SK-N-SH (cell line): ENCODE measurements around the gene HEBP1. TPM values are rescaled to one million over a fixed set of nuclear protein-coding genes. Genes with fewer than 3 reads are reported as not detected.

Experiments
- CTCF ChIA-PET: fragments of 300-600, 350-600 bp; formaldehyde crosslinking; extraction: SDS; loops from one replicate; lab custom pipeline; 2021; lab: Yijun Ruan, JAX
- POLR2A ChIA-PET: fragments of 350-600 bp; sonication (Branson Sonifier 250); formaldehyde crosslinking; extraction: SDS; loops from one replicate; lab custom pipeline; 2020; ENCODE audit warnings: antibody characterized with exemption, inconsistent platforms; lab: Yijun Ruan, JAX
- DNase-seq: peaks from one replicate; pipeline ENCODE4 v3.0.0; 2012
- H2AFZ ChIP-seq: fragments of 200-600 bp; sonication (generic); 2 replicates; pipeline ENCODE4 v1.8.1; 2016; ENCODE audit warnings: antibody characterized with exemption, mild to moderate bottlenecking, low read depth
- H3F3A ChIP-seq: fragments of 200-600 bp; sonication (generic); replicated peaks from 2 replicates; pipeline ENCODE3; 2016; ENCODE audit warnings: antibody characterized with exemption, mild to moderate bottlenecking; ENCODE audit not compliant: insufficient read depth
- H3K27ac ChIP-seq, 2 experiments: fragments of 200-500 bp in 1 of 2; fragments of 200-600 bp in 1 of 2; sonication (Bioruptor generic) in 1 of 2; sonication (generic), shearing (Covaris generic) in 1 of 2; 2 replicates each; pipeline versions ENCODE4 v1.5.1 to v1.6.1; 2014 to 2016; ENCODE audit warnings: low read depth in 2 of 2, inconsistent platforms in 1 of 2, low read length in 1 of 2, mild to moderate bottlenecking in 1 of 2, mixed read lengths in 1 of 2
- H3K27me3 ChIP-seq: fragments of 200-600 bp; sonication (generic), shearing (Covaris generic); 2 replicates; pipeline ENCODE4 v1.6.1; 2016; ENCODE audit warnings: mixed run types; ENCODE audit not compliant: insufficient read depth
- H3K36me3 ChIP-seq, 2 experiments: fragments of 200-500 bp in 1 of 2; fragments of 200-600 bp in 1 of 2; sonication (Bioruptor generic) in 1 of 2; sonication (generic) in 1 of 2; replicated peaks in 1 of 2; 2 replicates each; pipeline versions ENCODE3 to v1.5.1; 2014 to 2016; ENCODE audit warnings: low read length in 1 of 2, mild to moderate bottlenecking in 1 of 2; ENCODE audit not compliant: insufficient read depth in 2 of 2, control insufficient read depth in 1 of 2
- H3K4me1 ChIP-seq, 2 experiments: fragments of 200-500 bp in 1 of 2; fragments of 200-600 bp in 1 of 2; sonication (Bioruptor generic) in 1 of 2; sonication (generic), shearing (Covaris generic) in 1 of 2; 2 replicates each; pipeline versions ENCODE4 v1.5.1 to v1.6.1; 2014 to 2016; ENCODE audit warnings: low read depth in 1 of 2, low read length in 1 of 2, mixed run types in 1 of 2; ENCODE audit not compliant: insufficient read depth in 2 of 2, control insufficient read depth in 1 of 2
- H3K4me2 ChIP-seq: fragments of 200-600 bp; sonication (generic), shearing (Covaris generic); 2 replicates; pipeline ENCODE4 v1.6.1; 2017; ENCODE audit warnings: mixed run types
- H3K4me3 ChIP-seq, 2 experiments: fragments of 200-500 bp in 1 of 2; fragments of 200-600 bp in 1 of 2; sonication (Bioruptor generic) in 1 of 2; sonication (generic), shearing (Covaris generic) in 1 of 2; 2 replicates each; pipeline versions ENCODE4 v1.5.1 to v1.8.1; 2014 to 2016; ENCODE audit warnings: low read depth in 2 of 2, inconsistent platforms in 1 of 2, low read length in 1 of 2, mild to moderate bottlenecking in 1 of 2, mixed read lengths in 1 of 2, moderate library complexity in 1 of 2
- H3K79me2 ChIP-seq: fragments of 200-600 bp; sonication (generic); 2 replicates; pipeline ENCODE4 v1.8.1; 2017; ENCODE audit warnings: mild to moderate bottlenecking; ENCODE audit not compliant: insufficient read depth
- H3K9ac ChIP-seq: fragments of 200-600 bp; sonication (generic); 2 replicates; pipeline ENCODE4 v1.6.1; 2017; ENCODE audit warnings: mixed run types
- H3K9me2 ChIP-seq: fragments of 200-600 bp; sonication (generic); 2 replicates; pipeline ENCODE4 v1.6.1; 2017; ENCODE audit warnings: mixed run types
- H3K9me3 ChIP-seq: fragments of 200-600 bp; sonication (generic); 2 replicates; pipeline ENCODE4 v1.6.1; 2017; ENCODE audit warnings: mixed run types, mild to moderate bottlenecking, moderate library complexity
- H4K20me1 ChIP-seq: fragments of 200-600 bp; sonication (generic); 2 replicates; pipeline ENCODE4 v1.6.1; 2017; ENCODE audit warnings: mild to moderate bottlenecking, mixed run types; ENCODE audit not compliant: insufficient read depth
- CHD2 ChIP-seq: fragments of 150-350 bp; IDR thresholded peaks from 2 replicates; pipeline ENCODE4 v1.6.1; 2018; ENCODE audit warnings: low read length; ENCODE audit not compliant: partially characterized antibody
- EZH2phosphoT487 ChIP-seq: fragments of 200-600 bp; sonication (generic); IDR thresholded peaks from 2 replicates; pipeline ENCODE4 v1.6.1; 2017; ENCODE audit warnings: low read depth, mixed run types, mild to moderate bottlenecking, antibody characterized with exemption, moderate library complexity, borderline replicate concordance
- GABPA ChIP-seq: IDR thresholded peaks from 2 replicates; pipeline ENCODE4 v1.4.0; 2012; ENCODE audit warnings: low read depth, mild to moderate bottlenecking
- JUND ChIP-seq: IDR thresholded peaks from 2 replicates; pipeline ENCODE4 v1.4.0; 2012
- MEF2A ChIP-seq: IDR thresholded peaks from 2 replicates; pipeline ENCODE4 v1.4.0; 2012; ENCODE audit warnings: low read depth, borderline replicate concordance
- MXI1 ChIP-seq: IDR thresholded peaks from 2 replicates; pipeline ENCODE4 v1.6.1; 2012; ENCODE audit warnings: mild to moderate bottlenecking, low read depth, low read length, improper control_type of control experiment
- NFIC ChIP-seq: IDR thresholded peaks from 2 replicates; pipeline ENCODE4 v1.4.0; 2012; ENCODE audit warnings: borderline replicate concordance
- POLR2AphosphoS5 ChIP-seq: IDR thresholded peaks from 2 replicates; pipeline ENCODE4 v1.6.1; 2012; ENCODE audit warnings: low read depth, low read length
- RAD21 ChIP-seq: IDR thresholded peaks from 2 replicates; pipeline ENCODE4 v1.6.1; 2012; ENCODE audit warnings: mild to moderate bottlenecking, low read length
- RXRA ChIP-seq: IDR thresholded peaks from 2 replicates; pipeline ENCODE4 v1.4.0; 2012; ENCODE audit warnings: low read depth, mild to moderate bottlenecking, borderline replicate concordance
- SIN3A ChIP-seq: IDR thresholded peaks from 2 replicates; pipeline ENCODE4 v1.6.1; 2012; ENCODE audit warnings: low read depth, mild to moderate bottlenecking, low read length, moderate library complexity, borderline replicate concordance
- SMC3 ChIP-seq: IDR thresholded peaks from 2 replicates; pipeline ENCODE4 v1.6.1; 2012; ENCODE audit warnings: low read depth, low read length, improper control_type of control experiment
- TEAD4 ChIP-seq: IDR thresholded peaks from 2 replicates; pipeline ENCODE4 v1.4.0; 2012; ENCODE audit warnings: mild to moderate bottlenecking, borderline replicate concordance; ENCODE audit not compliant: insufficient read depth
- WGBS: methylation state at CpG from one replicate; pipeline ENCODE4 v1.1.6; 2017; ENCODE audit warnings: low lambda C conversion rate; 5-methylcytosine and 5-hydroxymethylcytosine counted together
- polyA plus RNA-seq, 3 experiments: library from polyadenylated mRNA; depleted of rRNA; stranded (reverse); fragments of >200 nt; gene quantifications; 2 replicates each; pipeline ENCODE4 v1.2.3, GENCODE V29; 2012
- TF ChIP-seq, protein P1 (sequence below): IDR thresholded peaks from 2 replicates; pipeline ENCODE4 v1.4.0; 2012; ENCODE audit warnings: low read depth, borderline replicate concordance
- TF ChIP-seq, protein P2 (sequence below): fragments of 150-350 bp; IDR thresholded peaks from 2 replicates; pipeline ENCODE4 v1.6.1; 2016; ENCODE audit warnings: mild to moderate bottlenecking, low read depth, low read length
- TF ChIP-seq, protein P3 (sequence below): IDR thresholded peaks from 2 replicates; pipeline ENCODE4; 2012

The HEBP1 gene
- polyA plus RNA-seq, 1 of the 3 experiments (the other 2 are of a cell fraction): 17.9 TPM

DNA sequence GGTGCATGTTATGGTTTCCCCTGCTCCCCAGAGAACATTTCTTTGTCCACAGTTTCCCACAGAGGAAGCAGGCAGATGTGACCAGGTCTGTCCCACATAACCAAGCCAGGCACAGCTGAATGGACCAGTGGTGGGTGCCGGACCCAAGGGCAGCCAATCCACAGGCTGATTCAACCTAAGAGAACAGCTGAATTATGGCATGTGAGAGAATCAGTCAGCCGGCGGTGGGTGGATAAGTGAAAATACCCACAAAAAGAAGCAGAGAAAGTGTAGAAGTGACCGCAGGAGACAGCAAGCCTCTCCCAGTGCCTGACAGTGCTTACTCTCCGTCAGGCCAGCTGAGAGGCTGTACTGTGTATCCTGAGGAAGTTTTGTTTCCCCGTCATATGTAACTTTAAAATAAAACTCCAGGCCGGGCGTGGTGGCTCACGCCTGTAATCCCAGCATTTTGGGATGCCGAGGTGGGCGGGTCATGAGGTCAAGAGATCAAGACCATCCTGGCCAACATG is 63.0 kb downstream of the HEBP1 start:
- Histone ChIP-seq H3K4me3 (no peak overlapping the region), H2AFZ (no peak overlapping the region), H3K27ac (no peak overlapping the region), H4K20me1 (no peaks in the 10 kb centered on the region), H3K4me2 (no peak overlapping the region), H3K9me2 (no peaks in the 10 kb centered on the region), H3K79me2 (no peaks in the 10 kb centered on the region), H3K4me1 (no peaks in the 10 kb centered on the region), H3K9me3 (no peaks in the 10 kb centered on the region), H3K9ac (no peak overlapping the region), H3K36me3 (no peaks in the 10 kb centered on the region), H3F3A (no peaks in the 10 kb centered on the region)
- WGBS: 97% methylated on average over 11 of the region's 11 CpGs
- CTCF ChIA-PET: interaction anchor here (0.9 kb wide), 1 partner anchor 149 kb away, joined by 3 read pairs; no protein-coding TSS in a partner anchor
- POLR2A ChIA-PET: no interaction called here
- no peak for DNase-seq
- no peak for TF ChIP-seq SMC3
- TF ChIP-seq, protein P1, sequence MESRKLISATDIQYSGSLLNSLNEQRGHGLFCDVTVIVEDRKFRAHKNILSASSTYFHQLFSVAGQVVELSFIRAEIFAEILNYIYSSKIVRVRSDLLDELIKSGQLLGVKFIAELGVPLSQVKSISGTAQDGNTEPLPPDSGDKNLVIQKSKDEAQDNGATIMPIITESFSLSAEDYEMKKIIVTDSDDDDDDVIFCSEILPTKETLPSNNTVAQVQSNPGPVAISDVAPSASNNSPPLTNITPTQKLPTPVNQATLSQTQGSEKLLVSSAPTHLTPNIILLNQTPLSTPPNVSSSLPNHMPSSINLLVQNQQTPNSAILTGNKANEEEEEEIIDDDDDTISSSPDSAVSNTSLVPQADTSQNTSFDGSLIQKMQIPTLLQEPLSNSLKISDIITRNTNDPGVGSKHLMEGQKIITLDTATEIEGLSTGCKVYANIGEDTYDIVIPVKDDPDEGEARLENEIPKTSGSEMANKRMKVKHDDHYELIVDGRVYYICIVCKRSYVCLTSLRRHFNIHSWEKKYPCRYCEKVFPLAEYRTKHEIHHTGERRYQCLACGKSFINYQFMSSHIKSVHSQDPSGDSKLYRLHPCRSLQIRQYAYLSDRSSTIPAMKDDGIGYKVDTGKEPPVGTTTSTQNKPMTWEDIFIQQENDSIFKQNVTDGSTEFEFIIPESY: no peak
- TF ChIP-seq TEAD4: no peak
- TF ChIP-seq MEF2A: no peak
- no peak for TF ChIP-seq POLR2AphosphoS5
- TF ChIP-seq, protein P2, sequence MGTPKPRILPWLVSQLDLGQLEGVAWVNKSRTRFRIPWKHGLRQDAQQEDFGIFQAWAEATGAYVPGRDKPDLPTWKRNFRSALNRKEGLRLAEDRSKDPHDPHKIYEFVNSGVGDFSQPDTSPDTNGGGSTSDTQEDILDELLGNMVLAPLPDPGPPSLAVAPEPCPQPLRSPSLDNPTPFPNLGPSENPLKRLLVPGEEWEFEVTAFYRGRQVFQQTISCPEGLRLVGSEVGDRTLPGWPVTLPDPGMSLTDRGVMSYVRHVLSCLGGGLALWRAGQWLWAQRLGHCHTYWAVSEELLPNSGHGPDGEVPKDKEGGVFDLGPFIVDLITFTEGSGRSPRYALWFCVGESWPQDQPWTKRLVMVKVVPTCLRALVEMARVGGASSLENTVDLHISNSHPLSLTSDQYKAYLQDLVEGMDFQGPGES: no peak
- TF ChIP-seq SIN3A: no peak
- no peak for TF ChIP-seq EZH2phosphoT487
- TF ChIP-seq JUND: no peak
- TF ChIP-seq, protein P3, sequence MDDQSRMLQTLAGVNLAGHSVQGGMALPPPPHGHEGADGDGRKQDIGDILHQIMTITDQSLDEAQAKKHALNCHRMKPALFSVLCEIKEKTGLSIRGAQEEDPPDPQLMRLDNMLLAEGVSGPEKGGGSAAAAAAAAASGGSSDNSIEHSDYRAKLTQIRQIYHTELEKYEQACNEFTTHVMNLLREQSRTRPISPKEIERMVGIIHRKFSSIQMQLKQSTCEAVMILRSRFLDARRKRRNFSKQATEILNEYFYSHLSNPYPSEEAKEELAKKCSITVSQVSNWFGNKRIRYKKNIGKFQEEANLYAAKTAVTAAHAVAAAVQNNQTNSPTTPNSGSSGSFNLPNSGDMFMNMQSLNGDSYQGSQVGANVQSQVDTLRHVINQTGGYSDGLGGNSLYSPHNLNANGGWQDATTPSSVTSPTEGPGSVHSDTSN: no peak
- TF ChIP-seq GABPA: no peak
- TF ChIP-seq RAD21: no peak
- no peak for TF ChIP-seq MXI1
- no peak for TF ChIP-seq NFIC
- TF ChIP-seq CHD2: no peak
- TF ChIP-seq RXRA: no peak
- TF ChIP-seq, all 33 proteins: peak for 0
- H3K27me3 ChIP-seq: no peaks in the 10 kb centered on the region
